GM12878 (cell line): Measurements from ENCODE around the gene SPR. TPM values are rescaled to one million over a fixed set of nuclear protein-coding genes. Genes with fewer than 3 reads are reported as not detected.

Experiments used
- ATAC-seq: fragments of 200-7000 bp; cut with Tn5 transposase; 3 replicates; pipeline ENCODE4 v1.9.1; 2020; ENCODE audit warnings: mild to moderate bottlenecking, moderate library complexity
- BruUV-seq: library from RNA; stranded (reverse); fragments of 400-500 nt; replicated peaks from 2 replicates; lab custom pipeline; 2021; lab: Mats Ljungman, UMichigan
- CTCF ChIA-PET: fragments of 300-600 bp; sonication (Branson Sonifier 250); formaldehyde crosslinking; extraction: SDS; loops from one replicate; lab custom pipeline; 2021; ENCODE audit warnings: inconsistent platforms; lab: Yijun Ruan, JAX
- POLR2A ChIA-PET: fragments of 350-600 bp; formaldehyde crosslinking; extraction: SDS; loops from one replicate; lab custom pipeline; 2021; ENCODE audit warnings: inconsistent platforms; lab: Charles Lee
- RAD21 ChIA-PET: fragments of 300-600 bp; sonication (Branson Sonifier 250); formaldehyde crosslinking; loops from one replicate; lab custom pipeline; 2023; ENCODE audit warnings: antibody characterized with exemption; ENCODE audit not compliant: unreplicated experiment; lab: Charles Lee
- SMC1A ChIA-PET: fragments of 300-600 bp; sonication (Branson Sonifier 250); formaldehyde crosslinking; loops from one replicate; lab custom pipeline; 2023; ENCODE audit not compliant: unreplicated experiment, uncharacterized antibody; lab: Charles Lee
- DNase-seq: peaks from one replicate; pipeline ENCODE4 v3.0.0-alpha.2; 2011; ENCODE audit warnings: low read depth, low spot score
- FAIRE-seq: peaks from 3 replicates; lab custom pipeline; 2011; peaks lifted over from hg19 to GRCh38; lab: Jason Lieb, UNC
- H2AFZ ChIP-seq: 2 replicates; pipeline ENCODE4 v1.6.0; 2011; ENCODE audit warnings: low read depth, low read length, control low read depth; ENCODE audit not compliant: control insufficient read depth
- H3K27ac ChIP-seq: 2 replicates; pipeline ENCODE4 v1.5.1; 2011; ENCODE audit warnings: control low read depth; ENCODE audit not compliant: control insufficient read depth, insufficient read depth
- H3K27me3 ChIP-seq, 2 experiments: replicated peaks in 1 of 2; 2 replicates each; pipeline versions ENCODE4 v1.6.0 to v1.6.1; 2011; ENCODE audit warnings: low read length in 1 of 2; ENCODE audit not compliant: control insufficient read depth in 2 of 2, insufficient read depth in 2 of 2
- H3K36me3 ChIP-seq, 2 experiments: 2 replicates each; pipeline ENCODE4 v1.5.1; 2011; ENCODE audit warnings: low read length in 1 of 2; ENCODE audit not compliant: control insufficient read depth in 2 of 2, insufficient read depth in 2 of 2
- H3K4me1 ChIP-seq: 2 replicates; pipeline ENCODE4 v1.6.1; 2011; ENCODE audit warnings: mild to moderate bottlenecking, low read length, moderate library complexity, mixed read lengths; ENCODE audit not compliant: control insufficient read depth, insufficient read depth
- H3K4me2 ChIP-seq: 2 replicates; pipeline ENCODE4 v1.6.0; 2011; ENCODE audit warnings: control low read depth; ENCODE audit not compliant: control insufficient read depth, insufficient read depth
- H3K4me3 ChIP-seq: fragments of 200-600 bp; sonication (generic); 2 replicates; pipeline ENCODE4 v1.5.1; 2016
- H3K79me2 ChIP-seq: 2 replicates; pipeline ENCODE4 v1.6.0; 2011; ENCODE audit warnings: low read length; ENCODE audit not compliant: control insufficient read depth, insufficient read depth
- H3K9ac ChIP-seq: 2 replicates; pipeline ENCODE4 v1.8.0; 2011; ENCODE audit warnings: low read length, control low read depth, mixed read lengths; ENCODE audit not compliant: control insufficient read depth, insufficient read depth
- H3K9me3 ChIP-seq: replicated peaks from 3 replicates; pipeline ENCODE4 v1.5.1; 2011; ENCODE audit warnings: mild to moderate bottlenecking, low read length; ENCODE audit not compliant: control insufficient read depth, insufficient read depth
- H4K20me1 ChIP-seq: 2 replicates; pipeline ENCODE4 v1.6.0; 2011; ENCODE audit not compliant: control insufficient read depth, insufficient read depth
- CREB1 ChIP-seq: IDR thresholded peaks from 2 replicates; pipeline ENCODE4 v1.6.1; 2012; ENCODE audit warnings: low read depth, mild to moderate bottlenecking, inconsistent platforms
- ESRRA ChIP-seq: IDR thresholded peaks from 2 replicates; pipeline ENCODE4 v1.6.1; 2012; ENCODE audit warnings: mild to moderate bottlenecking, low read length, improper control_type of control experiment
- TAF1 ChIP-seq: IDR thresholded peaks from 2 replicates; pipeline ENCODE4 v1.6.1; 2011; ENCODE audit warnings: mild to moderate bottlenecking, low read depth, low read length, borderline replicate concordance
- TCF3 ChIP-seq: IDR thresholded peaks from 2 replicates; pipeline ENCODE4 v1.6.1; 2012; ENCODE audit warnings: low read depth, mild to moderate bottlenecking, low read length, borderline replicate concordance; ENCODE audit not compliant: insufficient read depth
- ZNF592 ChIP-seq: fragments of 450-650 bp; IDR thresholded peaks from 2 replicates; pipeline ENCODE4 v1.6.1; 2017; ENCODE audit warnings: mild to moderate bottlenecking, moderate library complexity
- WGBS: methylation state at CpG from one replicate; pipeline ENCODE4 v1.1.6; 2016; ENCODE audit warnings: low lambda C conversion rate; ENCODE audit not compliant: insufficient replicate concordance, insufficient coverage; ENCODE audit errors: missing lambda C conversion rate; 5-methylcytosine and 5-hydroxymethylcytosine counted together
- in situ Hi-C: fragments of 300-500 bp; cut with MboI; formaldehyde crosslinking; loops from 9 replicates; pipeline ENCODE4 v1.14.3; 2018; ENCODE audit warnings: mixed read lengths
- intact Hi-C: fragments of 100-400 bp; cut with micrococcal nuclease; formaldehyde crosslinking; loops from one replicate; pipeline ENCODE4 v1.14.2; 2022; ENCODE audit not compliant: unreplicated experiment
- polyA plus RNA-seq, 11 experiments: library from polyadenylated mRNA; depleted of rRNA in 4 of 11; unstranded in 6 of 11; stranded (reverse) in 5 of 11; fragments of >200 nt; fragmentation: Nextera tagmentation in 4 of 11; fragmentation: Illumina TruSeq in 1 of 11; extraction: Ambion mirVana in 4 of 11; extraction: Trizol in 1 of 11; gene quantifications; 1 replicate in 1 of 11; 2 replicates in 10 of 11; pipeline versions ENCODE4 v1.2.1 to v1.2.3, GENCODE V29; 2011 to 2016; ENCODE audit warnings: inconsistent platforms in 2 of 11, missing spikeins in 2 of 11, low read depth in 1 of 11
- total RNA-seq, 4 experiments: library from RNA; depleted of rRNA in 3 of 4; stranded (reverse); fragments of >200 nt in 3 of 4; fragmentation: Illumina TruSeq in 1 of 4; extraction: Trizol in 1 of 4; gene quantifications; 2 replicates each; pipeline versions ENCODE4 v1.2.1 to v1.2.3, GENCODE V29; 2013 to 2021

SPR gene
- total and polyA plus RNA-seq, 10 of the 15 experiments (the other 5 are each of a cell fraction or from before 2014, with no cell fraction given): 0.68 to 7.8 (median 2.5) TPM

- H3K36me3 ChIP-seq: no peaks in the 10 kb centered on the region
- no peak overlapping the region for H2AFZ ChIP-seq
- peaks cover 7% of the 10 kb centered on the region for H3K4me1 ChIP-seq
- in situ Hi-C loops: no loop called here
- no peak overlapping the region for H3K9ac ChIP-seq
- H3K27me3 ChIP-seq: peaks cover 9 to 60% of the 10 kb centered on the region in 2 experiments
- WGBS: 60% methylated on average over 13 of the region's 15 CpGs
- RAD21 ChIA-PET: no interaction called here
- no peak overlapping the region for H3K27ac ChIP-seq
- DNase-seq (no peak), ATAC-seq (no peak), FAIRE-seq (no peak)
- intact Hi-C loops: no loop called here
- no peak overlapping the region for H3K4me2 ChIP-seq
- no peaks in the 10 kb centered on the region; the same call in 2 of the 3 replicates for H3K9me3 ChIP-seq
- no peaks in the 10 kb centered on the region for H3K79me2 ChIP-seq
- SMC1A ChIA-PET: interaction anchor here (0.8 to 1.1 kb wide), 2 partner anchors 30 to 136 kb away, joined by 3 read pairs; no protein-coding TSS in a partner anchor
- BruUV-seq: no TSS peak
- peak overlapping the region; percentile 0; the same call in 1 of the 2 replicates for H3K4me3 ChIP-seq
- peaks cover 2% of the 10 kb centered on the region; the same call in 1 of the 2 replicates for H4K20me1 ChIP-seq
- TF ChIP-seq TCF3: no peak
- no peak for TF ChIP-seq ESRRA
- no peak for TF ChIP-seq TAF1
- no peak for TF ChIP-seq ZNF592
- no peak for TF ChIP-seq CREB1
- CTCF ChIA-PET: interaction anchor here (1.5 to 9.4 kb wide), 2 partner anchors 28 to 53 kb away, joined by 5 to 105 read pairs; no protein-coding TSS in a partner anchor
- POLR2A ChIA-PET: interaction anchor here (0.6 kb wide), 1 partner anchor 26 kb away, joined by 3 read pairs; no protein-coding TSS in a partner anchor
Measured at GRCh38 chr2:72921088-72921851, 34.1 kb downstream of the SPR start.
